Gastroesophageal sphincter (tissue), 3 donors: Measurements from ENCODE around the gene SIGLEC8.

Experiments used
- CTCF ChIP-seq, 4 experiments: fragments of 200-600 bp in 2 of 4; fragments of 450-650 bp in 2 of 4; sonication (generic) in 1 of 4; IDR thresholded peaks; one replicate each; pipeline ENCODE4 v1.5.1; 2017 to 2019; ENCODE audit warnings: antibody characterized with exemption in 4 of 4, mild to moderate bottlenecking in 2 of 4, moderate library complexity in 2 of 4
- POLR2A ChIP-seq, 2 donors: fragments of 450-650 bp; IDR thresholded peaks; one replicate each; pipeline ENCODE4 v1.6.1; 2017; ENCODE audit warnings: antibody characterized with exemption in 2 of 2, mild to moderate bottlenecking in 2 of 2, moderate library complexity in 1 of 2
- POLR2AphosphoS5 ChIP-seq: sonication (generic); formaldehyde crosslinking; IDR thresholded peaks from one replicate; pipeline ENCODE4 v1.6.1; 2017; ENCODE audit warnings: antibody characterized with exemption

GRCh38 chr19:51440846-51441409, 17.3 kb downstream of the SIGLEC8 start:
- TF ChIP-seq CTCF (IDR thresholded peaks at IDR 0.05), result no peak
- TF ChIP-seq POLR2AphosphoS5, result no peak
- no peak for TF ChIP-seq POLR2A (IDR thresholded peaks at IDR 0.05)
